PFSK-1 (cell line): Measurements from ENCODE around the gene CRLF2.

ENCODE experiments used
- POLR2AphosphoS5 ChIP-seq: IDR thresholded peaks from 2 replicates; pipeline ENCODE4 v1.6.1; 2012; ENCODE audit warnings: low read depth, mild to moderate bottlenecking, control low read depth, low read length, moderate library complexity
- SIN3A ChIP-seq: IDR thresholded peaks from 2 replicates; pipeline ENCODE4 v1.6.1; 2012; ENCODE audit warnings: mild to moderate bottlenecking, low read length, moderate library complexity, borderline replicate concordance; ENCODE audit not compliant: insufficient read depth
- TAF1 ChIP-seq: IDR thresholded peaks from 2 replicates; pipeline ENCODE4 v1.6.1; 2012; ENCODE audit warnings: low read length, control low read depth, borderline replicate concordance; ENCODE audit not compliant: insufficient read depth
- TF ChIP-seq, protein P1 (sequence below), 2 experiments: IDR thresholded peaks; 2 replicates each; pipeline versions ENCODE4 v1.6.1 to v1.8.0; 2011 to 2012; ENCODE audit warnings: low read depth in 2 of 2, low read length in 2 of 2, control low read depth in 1 of 2, inconsistent platforms in 1 of 2, mild to moderate bottlenecking in 1 of 2, moderate library complexity in 1 of 2; ENCODE audit not compliant: insufficient read depth in 1 of 2

DNA sequence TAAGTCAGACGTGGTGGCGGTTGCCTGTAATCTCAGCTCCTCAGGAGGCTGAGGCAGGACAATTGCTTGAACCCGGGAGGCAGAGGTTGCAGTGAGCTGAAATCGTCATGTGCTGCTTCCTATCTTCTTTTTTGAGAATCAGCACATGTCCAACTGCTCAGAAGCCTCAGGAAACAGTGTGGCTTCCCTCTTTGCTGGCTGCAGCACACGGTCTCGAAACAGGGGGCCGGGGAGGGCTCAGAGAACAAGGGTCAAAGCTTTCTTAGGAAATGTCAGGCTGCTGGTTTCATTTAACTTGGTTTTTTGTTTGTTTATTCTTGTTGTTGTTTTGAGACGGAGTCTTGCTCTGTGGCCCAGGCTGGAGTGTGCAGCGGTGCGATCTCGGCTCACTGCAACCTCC, 31.3 kb downstream of the CRLF2 start:
- TF ChIP-seq POLR2AphosphoS5 = no peak
- no peak for TF ChIP-seq TAF1
- TF ChIP-seq, protein P1, sequence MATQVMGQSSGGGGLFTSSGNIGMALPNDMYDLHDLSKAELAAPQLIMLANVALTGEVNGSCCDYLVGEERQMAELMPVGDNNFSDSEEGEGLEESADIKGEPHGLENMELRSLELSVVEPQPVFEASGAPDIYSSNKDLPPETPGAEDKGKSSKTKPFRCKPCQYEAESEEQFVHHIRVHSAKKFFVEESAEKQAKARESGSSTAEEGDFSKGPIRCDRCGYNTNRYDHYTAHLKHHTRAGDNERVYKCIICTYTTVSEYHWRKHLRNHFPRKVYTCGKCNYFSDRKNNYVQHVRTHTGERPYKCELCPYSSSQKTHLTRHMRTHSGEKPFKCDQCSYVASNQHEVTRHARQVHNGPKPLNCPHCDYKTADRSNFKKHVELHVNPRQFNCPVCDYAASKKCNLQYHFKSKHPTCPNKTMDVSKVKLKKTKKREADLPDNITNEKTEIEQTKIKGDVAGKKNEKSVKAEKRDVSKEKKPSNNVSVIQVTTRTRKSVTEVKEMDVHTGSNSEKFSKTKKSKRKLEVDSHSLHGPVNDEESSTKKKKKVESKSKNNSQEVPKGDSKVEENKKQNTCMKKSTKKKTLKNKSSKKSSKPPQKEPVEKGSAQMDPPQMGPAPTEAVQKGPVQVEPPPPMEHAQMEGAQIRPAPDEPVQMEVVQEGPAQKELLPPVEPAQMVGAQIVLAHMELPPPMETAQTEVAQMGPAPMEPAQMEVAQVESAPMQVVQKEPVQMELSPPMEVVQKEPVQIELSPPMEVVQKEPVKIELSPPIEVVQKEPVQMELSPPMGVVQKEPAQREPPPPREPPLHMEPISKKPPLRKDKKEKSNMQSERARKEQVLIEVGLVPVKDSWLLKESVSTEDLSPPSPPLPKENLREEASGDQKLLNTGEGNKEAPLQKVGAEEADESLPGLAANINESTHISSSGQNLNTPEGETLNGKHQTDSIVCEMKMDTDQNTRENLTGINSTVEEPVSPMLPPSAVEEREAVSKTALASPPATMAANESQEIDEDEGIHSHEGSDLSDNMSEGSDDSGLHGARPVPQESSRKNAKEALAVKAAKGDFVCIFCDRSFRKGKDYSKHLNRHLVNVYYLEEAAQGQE (IDR thresholded peaks at IDR 0.05; ENCODE audit: insufficient read depth in 1 of 2, low read depth in 2 of 2, low read length in 2 of 2) = no peak
- TF ChIP-seq SIN3A = no peak
